Stimulated activated naive CD8-positive, alpha-beta T cell treated with anti-CD3 and anti-CD28 coated beads, Interleukin-15, Interleukin-2, amounts not matched to agents 100 U/mL and 50 U/mL, for 24 hours (primary cell): Measurements from ENCODE around the gene TLE1.

Source experiments
- ATAC-seq: fragments of 150-1000 bp; cut with Tn5 transposase; one replicate; pipeline ENCODE4 v1.10.0; 2021
- DNase-seq: peaks from one replicate; pipeline ENCODE4 v3.0.0; 2021

TLE1 gene

DNA sequence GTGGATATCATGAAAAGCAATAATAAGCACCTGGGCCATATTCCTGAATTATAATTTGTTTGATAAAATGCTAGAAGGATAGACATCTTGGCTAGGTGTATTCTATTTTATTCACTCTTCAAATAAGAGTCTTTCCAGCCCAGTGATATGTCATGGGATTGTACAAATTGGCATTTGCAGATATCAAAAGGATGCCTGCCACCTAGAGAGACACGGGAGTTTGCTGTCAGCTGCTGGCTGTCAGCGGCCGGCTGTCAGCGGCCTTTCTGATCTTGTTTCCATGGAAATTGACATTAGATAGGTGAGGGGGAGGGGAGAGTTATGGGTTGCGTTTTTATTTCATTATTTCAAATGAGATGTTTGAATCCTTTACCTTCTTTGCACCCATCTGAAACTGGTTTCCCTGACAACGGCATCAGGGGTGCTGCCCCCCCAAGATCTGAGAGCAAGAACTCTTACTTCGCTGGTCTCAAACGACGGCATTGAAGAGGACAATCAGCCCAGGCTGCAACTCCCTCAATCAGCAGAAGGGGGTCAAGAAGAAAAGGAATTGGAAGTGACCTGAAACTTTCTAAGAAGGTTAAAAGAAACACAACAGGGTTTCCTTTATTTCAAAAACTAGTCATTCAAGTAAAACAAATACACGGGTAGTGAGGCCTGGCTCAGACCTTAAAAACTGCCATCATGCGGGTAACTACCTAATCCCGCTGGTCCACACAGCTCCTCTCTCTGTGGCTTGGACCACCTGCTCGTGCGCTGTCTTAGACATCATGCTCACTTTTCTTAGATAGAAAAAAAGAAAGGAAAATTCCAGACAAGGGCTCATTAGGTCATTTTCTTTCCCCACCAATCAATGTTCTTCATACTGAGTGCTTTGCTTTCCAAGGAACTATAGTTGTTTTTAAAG lies 115.7 kb downstream of the TLE1 start:
- DNase-seq (no peak), ATAC-seq (no peak)

DNA sequence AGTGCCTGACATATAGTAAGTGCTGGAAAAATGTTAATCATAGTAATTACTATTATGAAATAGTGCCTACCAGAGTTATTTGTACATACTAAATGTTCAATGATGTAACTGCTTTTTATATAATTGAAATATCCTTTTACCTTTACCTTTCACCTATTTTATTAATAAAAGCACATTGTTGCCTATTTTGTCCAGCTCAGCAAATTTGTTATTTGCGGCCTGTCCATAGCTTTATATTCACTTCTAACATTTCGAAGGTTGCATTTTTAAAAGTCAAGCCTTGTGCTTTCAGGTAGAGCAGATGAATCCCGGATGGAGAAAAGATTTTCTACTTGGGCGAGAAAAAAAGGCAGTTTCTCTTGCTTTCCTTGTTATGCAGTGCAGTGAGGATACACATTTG lies 119.3 kb downstream of the TLE1 start:
- DNase-seq, result no peak
- no peak for ATAC-seq

DNA sequence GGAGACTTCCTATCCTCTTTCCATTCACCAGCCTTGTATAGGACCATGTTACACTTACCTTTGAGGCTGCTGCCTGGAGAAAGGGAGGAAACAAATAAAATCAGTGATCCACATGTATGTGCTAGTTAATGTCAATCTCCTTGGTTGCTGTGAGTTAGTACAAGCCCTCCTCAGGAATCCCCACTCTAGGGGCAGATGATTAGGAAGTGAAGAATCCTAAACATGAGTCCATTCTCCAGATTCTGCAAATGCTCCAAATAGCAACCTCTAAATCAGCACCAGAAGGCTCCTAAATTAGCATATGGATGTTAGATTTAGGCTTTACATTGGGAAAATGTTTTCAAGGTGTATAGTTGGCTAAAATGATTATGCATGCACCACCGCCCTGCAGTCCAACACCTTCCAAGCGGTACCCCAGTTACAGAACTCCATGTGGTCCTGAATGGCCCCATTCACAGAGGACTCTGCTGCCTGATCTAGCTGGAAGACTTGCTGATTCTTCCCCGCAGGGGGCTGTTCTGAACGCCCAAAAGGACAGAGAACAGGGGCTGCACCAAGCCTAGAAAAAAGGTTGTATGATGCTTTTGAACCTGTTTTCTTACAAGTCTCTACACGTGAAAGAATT lies 123.2 kb downstream of the TLE1 start:
- no peak for DNase-seq
- no peak for ATAC-seq

DNA sequence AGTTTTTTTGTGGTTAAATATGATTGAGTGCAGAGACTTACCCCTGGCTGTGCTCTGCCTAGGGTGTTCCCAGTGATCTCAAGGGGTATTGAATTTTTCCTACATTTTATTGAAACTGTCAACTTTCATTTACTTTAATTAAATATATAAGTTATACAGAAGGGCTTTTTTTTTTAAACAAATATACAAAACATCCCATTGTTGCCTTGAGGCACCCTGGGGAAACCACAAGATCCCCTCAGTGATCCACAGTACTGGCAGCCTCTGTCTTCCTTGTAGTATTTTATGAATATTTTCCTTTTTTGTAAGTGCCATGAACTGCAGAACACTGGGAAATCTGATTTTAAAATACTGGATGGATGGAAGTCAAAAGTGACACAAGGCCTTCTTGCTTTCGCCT lies 123.7 kb downstream of the TLE1 start:
- ATAC-seq (no peak), DNase-seq (no peak)

DNA sequence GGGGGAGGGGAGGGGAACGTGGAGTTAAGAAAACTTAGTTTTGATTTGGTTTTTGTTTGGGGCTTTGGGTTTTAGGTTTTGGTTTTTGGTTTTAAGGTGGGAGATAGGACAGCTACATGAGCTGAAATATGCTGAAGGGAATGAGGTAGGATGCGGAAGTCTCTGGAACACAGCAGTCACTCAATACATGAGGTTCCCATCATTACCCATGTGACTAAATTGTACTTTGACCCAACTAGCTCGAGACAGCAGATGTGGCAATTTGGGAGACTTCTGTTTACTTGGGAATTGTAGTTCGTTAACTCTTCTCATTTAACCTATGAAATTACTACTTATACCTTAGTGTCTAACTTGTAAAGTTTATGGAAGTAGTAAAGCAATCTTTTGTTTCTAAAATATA lies 124.2 kb downstream of the TLE1 start:
- ATAC-seq (no peak), DNase-seq (no peak)

DNA sequence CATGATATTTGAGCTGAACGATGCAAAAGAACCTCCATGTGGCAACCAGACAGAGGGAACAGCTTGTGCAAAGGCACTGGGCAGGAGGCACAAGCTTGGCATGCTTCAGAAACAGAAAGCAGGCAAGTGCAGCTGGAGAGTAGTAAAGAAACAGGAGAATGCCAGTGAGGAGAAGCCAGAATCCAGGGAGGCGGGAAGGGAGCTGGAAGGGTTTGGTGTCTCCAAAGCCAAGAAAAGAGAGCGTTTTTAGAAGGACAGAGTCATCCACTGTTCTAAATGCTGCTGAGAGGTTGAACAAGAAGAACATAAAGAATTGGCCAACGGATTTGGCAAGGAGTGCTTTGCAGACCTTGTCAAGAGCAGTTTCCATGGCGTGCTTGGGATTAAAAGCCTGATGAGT lies 124.7 kb downstream of the TLE1 start:
- ATAC-seq, result no peak
- no peak for DNase-seq

DNA sequence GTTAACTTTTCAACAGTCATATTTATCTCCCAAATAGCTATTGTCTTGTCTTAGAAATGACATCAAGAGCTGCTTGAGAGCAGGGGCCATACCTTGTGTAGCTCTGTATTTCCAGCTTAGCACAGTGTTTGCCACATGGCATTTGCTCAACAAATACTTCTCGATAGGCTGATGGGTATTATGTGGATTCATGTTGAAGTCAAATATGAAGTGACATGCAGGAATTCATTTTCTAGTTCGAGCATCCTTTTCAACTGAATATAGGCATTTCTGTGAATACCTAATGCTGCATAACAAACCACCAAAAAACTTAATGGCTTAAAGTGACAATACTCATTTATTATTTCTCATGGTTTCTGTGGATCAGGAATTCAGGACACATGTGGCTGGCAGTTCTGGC lies 125.6 kb downstream of the TLE1 start:
- DNase-seq (no peak), ATAC-seq (no peak)

DNA sequence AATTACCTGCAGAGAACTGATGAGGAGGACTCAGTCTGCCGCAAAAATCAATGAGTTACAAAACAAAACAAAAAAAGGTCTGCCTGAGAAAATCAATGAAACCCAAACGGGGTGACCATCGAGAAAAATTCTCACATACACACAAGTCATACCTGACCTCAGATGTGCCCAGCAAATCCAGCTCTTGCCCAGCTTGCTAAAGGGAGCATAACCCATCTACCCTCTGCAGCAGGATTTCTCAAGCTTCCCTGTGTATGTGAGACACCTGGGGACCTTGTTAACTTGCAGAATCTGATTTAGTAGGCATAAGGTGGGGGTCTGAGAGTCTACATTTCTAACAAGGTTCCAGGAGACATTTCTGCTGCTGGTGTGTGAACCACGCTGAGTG lies 126.3 kb downstream of the TLE1 start:
- DNase-seq (no peak), ATAC-seq (no peak)

DNA sequence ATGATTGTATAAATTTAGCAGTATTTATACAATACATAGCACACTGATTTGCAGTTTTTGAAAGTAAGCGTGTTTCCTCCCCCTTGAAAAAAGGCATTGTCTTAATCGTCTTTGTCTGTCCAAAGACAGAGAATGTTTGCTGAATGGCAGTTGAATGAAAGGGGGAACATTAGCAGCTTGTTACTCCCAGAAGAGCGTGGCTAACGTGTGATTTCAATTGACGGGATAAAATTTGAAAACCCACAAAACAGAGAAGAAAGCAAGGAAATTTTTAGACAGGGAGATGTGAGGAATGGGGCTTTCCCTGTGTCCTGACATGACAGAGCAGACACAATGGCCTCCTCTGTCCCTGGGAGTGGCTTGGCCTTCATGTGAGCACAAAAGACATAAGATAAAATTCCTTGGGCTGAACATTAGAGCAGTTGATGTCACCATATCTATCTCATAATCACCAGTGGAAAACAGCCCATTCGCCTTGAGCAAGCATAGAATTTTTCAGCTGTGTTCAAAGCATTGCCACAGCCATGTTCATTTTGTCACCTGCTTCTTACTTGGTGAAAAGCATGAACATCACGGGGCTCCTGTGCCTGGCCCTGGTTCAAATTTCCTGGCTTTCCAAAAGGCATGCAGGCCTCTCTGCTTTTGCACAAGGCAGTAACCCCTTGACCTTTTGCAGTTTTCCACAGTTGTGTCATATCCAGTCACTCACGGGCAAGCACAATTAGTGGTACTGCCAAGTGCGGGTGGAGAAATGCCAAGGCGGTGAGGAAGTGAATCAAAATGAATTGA lies 126.9 kb downstream of the TLE1 start:
- ATAC-seq (no peak), DNase-seq (no peak)

DNA sequence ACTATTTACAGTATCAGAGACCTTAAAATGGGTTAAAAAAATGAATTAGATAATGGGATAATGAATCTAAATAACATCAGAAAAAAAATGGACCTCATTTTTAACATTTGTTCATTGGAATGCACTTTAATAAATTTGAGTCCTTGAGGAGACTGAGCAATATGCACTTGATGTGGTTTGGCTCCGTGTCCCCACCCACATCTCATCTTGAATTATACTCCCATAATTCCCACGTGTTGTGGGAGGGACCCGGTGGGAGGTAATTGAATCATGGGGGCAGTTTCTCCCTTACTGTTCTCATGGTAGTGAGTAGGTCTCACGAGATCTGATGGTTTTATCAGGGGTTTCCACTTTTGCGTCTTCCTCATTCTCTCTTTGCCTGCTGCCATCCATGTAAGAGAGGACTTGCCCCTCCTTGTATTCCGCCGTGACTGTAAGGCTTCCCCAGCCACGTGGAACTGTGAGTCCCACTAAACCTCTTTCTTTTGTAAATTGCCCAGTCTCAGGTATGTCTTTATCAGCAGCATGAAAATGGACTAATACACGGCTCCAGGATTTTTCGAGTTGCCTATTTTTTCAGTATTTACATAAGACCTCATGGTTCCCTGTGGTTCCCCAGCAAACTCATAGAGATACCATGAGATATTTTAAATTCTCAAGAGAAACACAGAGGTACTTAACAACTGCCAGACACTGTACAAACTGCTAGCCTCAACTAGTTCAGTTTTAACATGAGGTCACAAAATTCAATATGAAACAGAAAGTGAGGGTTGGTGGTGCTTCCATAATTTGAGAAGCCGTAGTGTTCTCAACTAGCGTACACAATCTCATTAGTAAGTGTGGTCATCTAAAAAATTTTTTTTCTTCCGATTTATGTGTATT lies 128.3 kb downstream of the TLE1 start:
- DNase-seq (no peak), ATAC-seq (no peak)

DNA sequence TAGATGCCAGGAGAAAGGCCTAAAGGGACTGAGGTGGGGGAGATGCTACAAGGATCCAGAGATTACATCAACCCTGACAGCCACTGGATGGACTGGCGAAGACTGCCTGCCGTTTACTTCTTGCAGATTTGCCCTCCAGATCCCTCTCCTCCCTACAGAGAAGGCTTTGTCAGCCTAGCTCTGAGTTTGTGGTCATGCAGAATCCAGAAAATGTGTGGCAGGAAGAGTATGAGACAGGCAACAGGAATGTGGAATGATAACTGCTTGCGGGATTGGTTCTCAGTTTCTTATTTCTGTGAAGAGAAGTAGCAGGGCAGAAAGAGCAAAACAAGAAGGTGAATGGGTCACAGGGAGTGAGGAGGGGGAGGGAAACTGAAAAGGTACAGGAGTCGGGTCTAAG lies 129.6 kb downstream of the TLE1 start:
- ATAC-seq, result no peak
- no peak for DNase-seq

DNA sequence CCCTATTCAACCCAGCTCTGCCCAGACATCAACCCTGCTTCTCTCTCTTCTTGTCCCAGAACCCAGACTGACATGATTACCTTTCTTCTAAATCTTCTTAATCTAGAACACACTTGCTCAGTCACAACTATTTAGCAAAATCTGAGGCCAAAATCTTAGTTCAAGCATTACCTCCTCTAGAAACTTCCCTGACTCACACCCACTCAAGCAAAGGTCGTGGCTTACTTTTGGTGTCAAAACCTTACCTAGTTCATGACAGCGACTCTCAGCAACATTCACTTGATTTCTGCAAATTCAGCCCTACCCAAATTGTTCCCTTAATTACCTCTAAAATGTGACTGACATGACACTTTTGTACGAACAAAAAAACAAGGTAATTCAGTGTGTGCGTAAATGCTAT lies 130.2 kb downstream of the TLE1 start:
- ATAC-seq, result no peak

DNA sequence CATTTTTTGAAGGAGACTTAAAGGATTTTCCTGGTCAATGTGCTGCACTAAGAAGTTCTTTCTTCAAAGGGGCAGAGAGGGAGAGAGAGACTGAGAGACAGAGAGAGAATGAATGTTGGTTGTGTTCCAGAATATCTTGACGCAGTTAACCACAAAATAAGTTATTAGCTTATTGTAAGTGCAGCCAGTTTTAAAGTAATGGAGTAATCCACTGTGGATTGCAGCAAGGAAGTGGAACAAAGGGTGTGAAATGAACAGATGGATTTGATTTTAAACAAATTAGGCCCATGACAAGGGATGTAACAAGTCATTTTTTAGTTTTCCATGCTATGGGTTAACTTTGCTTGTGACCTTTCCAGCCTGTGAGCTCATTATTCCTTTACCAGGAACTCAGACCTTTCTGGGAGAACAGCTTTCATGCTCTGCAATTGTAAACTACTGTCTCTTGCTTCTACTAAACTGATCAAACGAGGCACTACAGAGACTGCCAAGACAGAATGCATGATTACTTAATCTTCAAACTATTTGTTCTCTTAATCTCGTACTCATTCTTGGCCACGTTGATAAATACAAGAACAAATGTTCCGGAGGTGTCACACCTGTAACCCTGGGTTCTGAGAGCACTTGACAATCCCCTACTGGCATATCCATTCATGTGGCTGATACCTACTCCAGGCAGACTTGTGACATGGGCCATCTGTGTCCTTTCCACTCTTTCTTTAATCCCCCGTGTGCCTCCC lies 131.1 kb downstream of the TLE1 start:
- ATAC-seq (no peak), DNase-seq (no peak)

More for the DNA sequence above, 130.2 kb downstream of the TLE1 start:
- no peak for DNase-seq

DNA sequence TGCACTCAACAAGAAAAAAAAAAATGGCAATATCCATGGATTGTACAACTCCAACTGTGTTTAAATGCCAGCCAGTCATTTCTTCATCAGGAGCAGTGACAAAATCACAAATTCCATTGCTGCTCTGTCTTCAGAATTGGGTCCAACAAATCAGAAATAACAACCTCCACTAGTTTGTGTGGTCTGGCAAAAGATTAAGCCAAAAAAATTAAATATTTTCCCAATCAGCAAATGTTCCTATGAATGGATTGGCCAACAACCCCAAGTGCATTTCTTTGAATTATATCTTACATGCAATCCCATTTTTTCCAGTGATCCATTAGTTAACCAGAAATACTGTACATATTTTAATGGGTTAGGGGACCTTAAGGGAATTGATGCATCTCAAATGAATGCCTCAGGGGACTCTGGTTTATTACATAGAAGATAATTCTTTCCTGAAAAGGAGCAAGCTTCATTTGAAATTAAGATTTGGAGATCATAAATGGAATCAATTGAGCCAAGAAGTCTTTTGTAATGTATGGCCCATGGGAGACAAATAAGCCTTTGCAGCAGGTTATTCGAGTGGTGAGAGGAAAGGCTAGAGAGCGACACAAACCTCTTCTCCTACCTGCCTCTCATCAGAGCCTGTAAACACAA lies 131.8 kb downstream of the TLE1 start:
- ATAC-seq (no peak), DNase-seq (no peak)

DNA sequence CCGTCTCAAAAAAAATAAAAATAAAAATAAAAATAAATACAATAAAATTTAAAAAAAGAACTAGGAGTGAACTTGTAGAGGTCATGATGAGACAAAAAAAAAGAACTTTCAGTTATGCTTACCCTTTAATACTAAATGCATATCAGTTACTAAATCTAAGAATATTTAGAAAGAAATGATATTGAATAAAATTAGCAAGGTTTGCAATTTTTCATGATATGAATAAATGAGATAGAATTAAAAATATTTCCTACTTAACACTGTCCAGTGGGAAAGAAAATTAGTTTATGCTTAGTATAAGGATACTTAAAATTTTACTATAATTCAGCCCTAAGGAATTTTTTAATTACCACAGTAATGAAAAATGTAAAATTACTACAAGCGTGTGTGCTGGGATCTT lies 132.4 kb downstream of the TLE1 start:
- DNase-seq, result no peak

DNA sequence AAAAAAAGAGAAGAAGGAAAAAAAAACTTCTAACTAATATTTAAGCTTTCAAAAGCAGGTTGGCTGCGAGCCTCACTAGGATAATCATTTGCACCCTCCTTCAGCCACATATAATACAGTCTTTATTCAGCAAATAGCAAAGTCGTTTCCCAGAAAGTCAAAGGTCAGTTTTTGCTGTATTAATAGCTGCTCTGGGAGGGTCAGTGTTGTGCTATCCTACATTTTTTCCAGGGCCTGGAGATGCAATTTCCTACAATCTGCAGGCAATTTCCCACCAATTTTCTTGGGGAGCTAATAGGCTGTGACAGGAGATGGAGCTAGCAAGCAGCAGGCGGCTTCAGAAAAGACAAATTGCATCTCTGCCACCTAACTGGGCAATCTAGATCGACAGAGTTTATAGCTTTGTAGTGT lies 136.8 kb downstream of the TLE1 start:
- DNase-seq (no peak), ATAC-seq (no peak)

More for the DNA sequence above, 132.4 kb downstream of the TLE1 start:
- no peak for ATAC-seq

DNA sequence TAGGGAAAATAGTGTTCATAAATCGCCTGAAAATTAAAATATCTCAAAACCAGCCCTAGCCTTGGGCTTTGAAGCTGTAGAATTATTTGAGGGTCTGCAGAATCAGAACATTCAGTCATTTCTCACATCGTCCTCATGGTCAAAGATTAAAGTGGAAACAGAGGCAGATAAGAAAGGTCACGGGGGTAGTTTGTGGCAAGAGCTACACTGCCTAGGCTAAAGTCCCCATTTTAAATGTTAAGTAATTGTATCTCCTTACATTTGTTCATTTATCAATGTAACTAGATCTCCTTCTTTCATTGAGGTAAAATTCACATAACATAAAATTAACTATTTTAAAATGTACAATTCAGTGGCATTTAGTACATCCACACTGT lies 139.2 kb downstream of the TLE1 start:
- no peak for DNase-seq
- ATAC-seq, result no peak

DNA sequence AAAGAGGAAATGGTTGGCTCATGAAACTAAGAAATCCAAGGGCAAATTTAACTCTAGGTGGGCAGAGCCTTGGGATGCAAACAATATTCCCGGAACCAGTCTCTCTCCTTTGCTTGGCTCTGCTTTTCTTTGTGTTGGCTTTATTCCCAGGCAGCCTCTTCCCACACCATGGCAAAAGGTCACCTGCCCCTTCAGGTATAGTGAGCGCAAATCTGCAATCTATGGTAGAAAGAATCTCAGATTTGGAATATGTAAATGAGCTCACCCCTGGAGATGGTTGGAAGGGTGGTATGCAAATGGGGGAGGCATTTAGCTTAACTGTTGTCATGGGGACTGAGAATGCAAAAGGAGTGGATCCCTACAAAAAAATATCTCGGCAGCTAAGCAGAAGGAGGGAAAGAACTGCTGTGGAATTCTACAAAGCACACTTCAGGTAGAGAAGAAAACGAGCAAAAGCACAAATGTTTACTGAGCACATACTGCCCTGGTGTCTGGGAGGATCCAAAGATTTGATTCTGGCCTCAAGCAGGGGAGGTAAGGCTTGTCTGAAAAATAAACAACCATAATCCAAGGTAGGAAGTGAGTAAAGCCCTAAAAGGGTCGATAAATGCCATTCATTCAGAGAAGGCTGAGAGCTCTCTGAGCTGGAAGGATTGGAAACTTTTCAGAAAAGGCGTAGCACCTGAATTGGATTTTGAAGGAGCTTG lies 139.7 kb downstream of the TLE1 start:
- ATAC-seq (no peak), DNase-seq (no peak)

DNA sequence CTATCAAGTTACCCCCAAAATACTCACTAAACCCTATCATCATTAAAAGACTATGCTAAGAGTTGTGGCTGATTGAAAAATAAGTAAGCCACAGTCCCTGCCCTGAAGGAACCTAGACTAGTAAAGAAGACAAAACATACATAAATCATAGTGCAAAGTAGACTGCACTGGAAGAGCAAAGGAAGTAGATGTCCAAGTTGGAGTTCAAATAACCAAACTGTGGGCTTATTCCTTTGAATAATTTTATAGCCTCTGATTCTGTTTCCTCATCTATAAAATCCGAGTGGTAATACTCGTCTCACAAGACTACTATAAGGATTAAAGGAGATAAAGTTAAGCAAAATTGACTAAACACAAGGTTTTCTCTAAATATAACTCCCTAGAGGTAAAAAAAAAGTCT lies 140.4 kb downstream of the TLE1 start:
- DNase-seq, result no peak
- no peak for ATAC-seq

DNA sequence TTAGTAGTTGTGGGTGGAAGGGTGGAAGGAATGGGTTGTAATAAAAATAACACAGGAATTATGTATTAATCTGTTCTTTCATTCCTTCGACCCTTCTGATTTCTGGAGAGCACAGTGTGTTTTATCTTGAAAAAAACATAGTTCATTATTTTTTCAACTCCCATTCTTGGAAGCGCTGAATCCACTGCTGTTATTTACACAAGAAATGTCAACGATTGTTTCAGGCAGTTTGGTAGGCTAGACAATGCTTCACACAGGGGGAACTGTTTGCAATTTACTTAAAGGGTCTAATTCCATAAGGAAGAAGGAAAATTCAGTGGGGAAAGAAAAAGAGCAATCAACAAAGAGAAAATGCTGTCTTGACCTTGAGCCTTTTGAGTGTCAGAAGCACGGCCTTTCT lies 142.9 kb downstream of the TLE1 start:
- ATAC-seq, result no peak
- DNase-seq, result no peak
